HG02885 (cell line): ENCODE data around the gene BTG2.
"Not testable (repeated sequence)": the region's sequence is repeated elsewhere in the genome, so short reads cannot be mapped to it uniquely, and the experiment has no call there.

Experiments
- ATAC-seq: cut with Tn5 transposase; IDR thresholded peaks from one replicate; pipeline ENCODE4 v1.9.1; 2021; ENCODE audit warnings: mild to moderate bottlenecking; ENCODE audit not compliant: unreplicated experiment, poor library complexity

The BTG2 gene

DNA sequence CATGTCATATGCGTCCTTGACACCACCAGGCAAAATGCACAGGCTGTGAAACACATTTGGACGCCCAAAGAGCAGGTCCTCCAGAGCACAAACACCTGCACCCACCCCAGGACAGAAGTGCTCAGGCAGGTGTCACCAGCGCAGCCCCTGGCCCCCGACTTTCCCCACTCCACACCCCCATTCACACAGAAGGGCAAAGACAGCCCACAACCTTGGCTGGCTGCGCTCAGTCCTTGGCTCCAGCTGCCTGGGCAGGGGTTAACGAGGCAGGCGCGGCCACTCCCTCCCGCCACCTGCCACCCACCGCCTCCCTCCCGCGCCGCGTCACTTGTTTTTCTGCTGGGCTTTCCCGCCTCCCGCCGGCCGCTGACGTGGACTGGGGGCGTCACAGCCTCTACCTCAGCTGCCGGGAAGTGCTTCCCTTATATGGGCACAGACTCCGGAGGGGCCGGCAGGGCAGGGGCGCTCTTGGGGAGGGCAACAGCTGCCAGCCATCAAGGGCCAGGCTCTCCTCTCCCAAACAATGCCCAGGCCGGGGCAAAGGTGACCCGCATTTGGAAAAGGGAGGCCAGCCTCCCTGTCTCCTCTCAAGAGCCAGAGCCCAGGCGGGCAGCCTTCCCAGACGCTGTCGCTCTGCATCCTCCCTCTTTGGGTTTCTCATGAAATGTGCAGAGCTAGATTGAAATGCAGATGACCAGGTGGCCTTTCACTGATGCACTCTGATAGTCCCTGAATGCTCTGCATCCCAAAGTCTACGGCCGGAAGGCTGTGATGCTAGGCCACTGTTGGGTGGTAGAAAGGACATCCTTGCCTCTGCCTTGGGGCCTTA, 14.8 kb upstream of the BTG2 start:
- ATAC-seq: peak; percentile 46

- ATAC-seq: no peak
Measured at GRCh38 chr1:203291201-203292096, 13.9 kb upstream of the BTG2 start.

GRCh38 chr1:203295796-203296195, 9.5 kb upstream of the BTG2 start:
- no peak for ATAC-seq

DNA sequence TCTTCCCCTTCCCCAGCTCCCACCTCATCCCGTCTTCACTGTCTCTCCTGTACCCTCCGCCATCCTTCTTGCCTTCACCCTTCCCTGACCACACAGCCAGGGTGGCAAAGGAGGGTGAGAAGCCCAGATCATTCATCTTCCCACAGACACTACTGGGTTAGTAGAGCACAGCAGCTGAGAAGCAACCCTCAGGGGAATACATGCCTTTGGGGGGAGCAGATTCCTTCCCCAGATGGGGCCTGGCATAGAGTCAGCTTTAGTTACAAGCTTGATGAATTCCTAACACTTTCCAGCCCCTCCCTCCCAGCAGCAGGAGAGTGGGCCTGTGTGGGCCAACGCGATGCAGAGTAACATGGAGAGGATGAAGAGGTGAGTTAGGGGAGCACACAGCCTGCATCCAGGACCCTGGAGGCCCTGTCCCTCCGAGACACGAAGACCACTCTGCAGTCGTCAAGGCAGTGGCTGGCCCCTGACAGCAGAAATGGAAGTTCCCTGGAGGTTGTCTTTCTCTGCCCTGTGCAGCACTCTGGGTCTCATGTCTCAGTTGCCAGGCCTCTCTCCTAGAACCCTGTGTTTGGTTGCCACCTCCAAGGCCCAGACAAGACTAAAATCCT, 8.8 kb upstream of the BTG2 start:
- no peak for ATAC-seq

- peak; percentile 46 for ATAC-seq
Measured at GRCh38 chr1:203299169-203299568, 6.2 kb upstream of the BTG2 start.

DNA sequence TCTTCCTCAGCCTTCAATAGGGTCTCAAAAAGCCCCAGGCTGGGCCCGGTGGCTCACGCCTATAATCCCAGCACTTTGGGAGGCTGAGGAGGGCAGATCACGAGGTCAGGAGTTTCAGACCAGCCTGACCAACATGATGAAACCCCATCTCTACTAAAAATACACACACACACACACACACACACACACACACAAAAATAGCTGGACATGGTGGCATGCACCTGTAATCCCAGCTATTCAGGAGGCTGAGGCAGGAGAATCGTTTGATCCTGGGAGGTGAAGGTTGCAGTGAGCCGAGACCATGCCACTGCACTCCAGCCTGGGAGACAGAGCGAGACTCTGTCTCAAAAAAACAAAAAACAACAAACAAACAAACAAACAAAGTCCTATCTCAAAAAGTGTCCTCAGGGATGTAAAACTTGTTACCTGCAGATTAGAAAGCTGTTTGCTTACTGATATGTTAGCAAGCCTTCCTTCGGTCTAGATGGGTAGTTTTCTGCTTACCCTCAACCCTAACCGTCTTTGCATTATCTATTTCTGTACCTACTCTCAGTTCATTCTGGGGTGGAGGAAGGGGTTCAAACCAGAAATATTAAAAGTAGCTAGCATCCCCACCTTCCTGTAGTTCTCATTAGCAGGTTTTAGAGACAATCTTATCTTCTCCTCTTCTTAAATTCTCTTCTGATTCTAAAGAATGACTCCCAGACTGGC, 5.4 kb upstream of the BTG2 start:
- ATAC-seq: not testable (repeated sequence)

GRCh38 chr1:203300441-203301330, 4.6 kb upstream of the BTG2 start:
- no peak for ATAC-seq

- no peak for ATAC-seq
Measured at GRCh38 chr1:203301331-203301668, 4.0 kb upstream of the BTG2 start.

GRCh38 chr1:203302456-203302855, 2.9 kb upstream of the BTG2 start:
- no peak for ATAC-seq

DNA sequence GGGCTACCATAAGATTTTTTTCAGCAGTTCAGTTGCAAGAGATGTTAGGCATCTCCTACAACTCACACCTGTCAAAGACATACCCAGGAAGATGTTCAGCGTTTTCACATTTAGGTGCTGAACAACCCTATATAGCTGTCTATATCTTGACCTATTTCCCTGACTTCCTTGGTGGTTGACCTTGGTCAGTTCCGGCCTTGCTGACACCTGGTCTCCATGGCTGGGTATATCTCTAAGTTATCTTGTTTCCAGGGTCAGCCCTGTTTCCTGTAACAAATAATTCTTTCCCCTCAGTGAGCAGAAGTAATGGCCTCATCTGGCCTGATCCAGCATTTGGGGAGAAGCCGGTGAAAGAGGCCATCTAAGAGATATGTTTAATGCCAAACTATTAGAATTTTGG, 2.4 kb upstream of the BTG2 start:
- no peak for ATAC-seq

DNA sequence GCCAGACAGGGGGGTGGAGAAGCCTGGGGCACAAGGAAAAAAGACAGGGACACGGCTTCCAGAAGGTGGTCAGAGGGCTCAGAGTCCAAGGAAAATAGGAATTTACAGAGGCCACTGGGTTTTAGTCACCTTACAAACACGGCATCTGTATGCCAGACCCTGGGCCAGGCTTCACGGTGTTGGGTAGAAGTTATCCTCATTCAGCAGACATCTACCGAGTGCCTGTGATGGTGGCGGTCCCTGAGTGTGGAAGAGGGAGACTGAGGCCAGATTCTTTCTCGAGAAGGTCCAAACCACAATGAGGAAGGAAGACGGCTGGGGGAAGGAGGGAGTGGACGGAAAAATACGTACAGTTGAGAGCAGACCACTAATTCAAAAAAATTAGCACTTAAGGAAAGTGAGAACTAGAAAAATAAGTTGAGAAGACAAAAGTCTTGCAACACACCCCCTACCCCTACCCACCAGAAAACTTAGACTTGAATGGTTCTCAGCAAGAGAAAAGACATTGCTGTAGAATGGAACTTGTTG, 864 bp upstream of the BTG2 start:
- no peak for ATAC-seq

- peak; percentile 8 for ATAC-seq
Measured at GRCh38 chr1:203305809-203306088, 430 bp downstream of the BTG2 start.

DNA sequence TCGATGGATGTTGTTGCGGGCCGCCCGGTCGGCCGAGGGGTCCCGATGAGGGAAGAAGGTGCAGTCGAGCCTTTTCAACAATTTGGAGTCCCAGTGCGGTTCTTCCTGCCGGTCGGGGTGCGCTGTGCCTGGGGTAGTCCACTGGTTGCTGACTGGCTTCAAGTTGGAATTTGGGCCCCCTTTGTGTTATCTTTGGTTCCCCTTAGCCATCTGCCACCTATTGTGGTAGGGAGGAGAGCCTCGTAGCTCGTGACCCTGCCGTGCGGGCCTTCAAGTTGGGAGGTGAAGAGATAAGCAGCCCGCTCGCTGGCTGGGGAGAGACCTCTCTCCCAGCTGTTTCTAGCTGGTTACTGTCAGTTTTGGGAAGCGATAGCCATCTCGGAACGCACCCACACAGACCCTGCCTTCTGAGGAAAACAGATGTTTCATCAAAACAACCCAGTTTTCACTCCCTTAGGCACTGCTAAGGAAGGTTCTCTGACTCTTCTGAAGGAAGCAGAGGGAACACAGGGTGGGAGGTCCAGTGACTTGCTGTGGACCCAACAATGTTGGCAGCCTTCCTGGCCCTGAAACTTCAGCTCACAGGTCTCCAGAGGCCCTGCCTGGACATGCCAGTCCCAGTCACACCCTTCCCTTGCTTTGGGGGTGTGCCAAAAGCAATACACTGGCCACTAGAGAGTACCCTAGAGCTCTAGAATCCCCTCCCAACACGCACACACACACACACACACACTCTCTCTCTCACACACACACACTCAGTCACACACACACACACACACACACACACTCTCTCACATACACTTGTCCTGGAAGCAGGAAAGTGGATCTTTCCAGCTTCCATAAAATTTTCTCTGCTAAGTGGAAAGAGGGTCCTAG, 1.0 kb downstream of the BTG2 start:
- ATAC-seq: no peak

GRCh38 chr1:203306965-203307541, 1.7 kb downstream of the BTG2 start:
- no peak for ATAC-seq

- ATAC-seq: no peak
Measured at GRCh38 chr1:203307641-203308126, 2.4 kb downstream of the BTG2 start.

DNA sequence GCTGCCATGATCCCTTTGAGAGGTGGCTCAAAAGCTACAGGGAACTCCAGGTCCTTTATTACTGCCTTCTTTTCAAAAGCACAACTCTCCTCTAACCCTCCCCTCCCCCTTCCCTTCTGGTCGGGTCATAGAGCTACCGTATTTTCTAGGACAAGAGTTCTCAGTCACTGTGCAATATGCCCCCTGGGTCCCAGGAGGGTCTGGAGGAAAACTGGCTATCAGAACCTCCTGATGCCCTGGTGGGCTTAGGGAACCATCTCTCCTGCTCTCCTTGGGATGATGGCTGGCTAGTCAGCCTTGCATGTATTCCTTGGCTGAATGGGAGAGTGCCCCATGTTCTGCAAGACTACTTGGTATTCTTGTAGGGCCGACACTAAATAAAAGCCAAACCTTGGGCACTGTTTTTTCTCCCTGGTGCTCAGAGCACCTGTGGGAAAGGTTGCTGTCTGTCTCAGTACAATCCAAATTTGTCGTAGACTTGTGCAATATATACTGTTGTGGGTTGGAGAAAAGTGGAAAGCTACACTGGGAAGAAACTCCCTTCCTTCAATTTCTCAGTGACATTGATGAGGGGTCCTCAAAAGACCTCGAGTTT, 3.1 kb downstream of the BTG2 start:
- no peak for ATAC-seq

DNA sequence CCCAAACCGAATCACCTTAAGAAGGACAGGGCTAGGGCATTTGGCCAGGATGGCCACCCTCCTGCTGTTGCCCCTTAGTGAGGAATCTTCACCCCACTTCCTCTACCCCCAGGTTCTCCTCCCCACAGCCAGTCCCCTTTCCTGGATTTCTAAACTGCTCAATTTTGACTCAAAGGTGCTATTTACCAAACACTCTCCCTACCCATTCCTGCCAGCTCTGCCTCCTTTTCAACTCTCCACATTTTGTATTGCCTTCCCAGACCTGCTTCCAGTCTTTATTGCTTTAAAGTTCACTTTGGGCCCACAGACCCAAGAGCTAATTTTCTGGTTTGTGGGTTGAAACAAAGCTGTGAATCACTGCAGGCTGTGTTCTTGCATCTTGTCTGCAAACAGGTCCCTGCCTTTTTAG, 3.6 kb downstream of the BTG2 start:
- ATAC-seq: no peak
